ENCODE measurements around the gene ID1.
"Not testable (repeated sequence)": the region's sequence is repeated elsewhere in the genome, so short reads cannot be mapped to it uniquely, and the experiment has no call there.

ID1 gene

GRCh38 chr20:31573555-31574321 lies 31.4 kb upstream of the ID1 start:
- DNase-seq: no peak

- DNase-seq: not testable (repeated sequence)
Observed at GRCh38 chr20:31574986-31575385, 30.1 kb upstream of the ID1 start.

GRCh38 chr20:31576751-31577150 lies 28.3 kb upstream of the ID1 start:
- no peak for DNase-seq

GRCh38 chr20:31577194-31577593 lies 27.9 kb upstream of the ID1 start:
- no peak for DNase-seq

- no peak for DNase-seq
Observed at GRCh38 chr20:31578448-31579138, 26.5 kb upstream of the ID1 start.

GRCh38 chr20:31579245-31579644 lies 25.8 kb upstream of the ID1 start:
- no peak for DNase-seq

- DNase-seq: not testable (repeated sequence)
Observed at GRCh38 chr20:31579941-31580651, 25.0 kb upstream of the ID1 start.

GRCh38 chr20:31580706-31581105 lies 24.4 kb upstream of the ID1 start:
- no peak for DNase-seq

- DNase-seq: no peak
Observed at GRCh38 chr20:31581391-31581790, 23.7 kb upstream of the ID1 start.

GRCh38 chr20:31587545-31588389 lies 17.3 kb upstream of the ID1 start:
- DNase-seq: no peak

GRCh38 chr20:31590717-31591225 lies 14.3 kb upstream of the ID1 start:
- no peak for DNase-seq

GRCh38 chr20:31593221-31594001 lies 11.7 kb upstream of the ID1 start:
- DNase-seq: no peak

- DNase-seq: no peak
Observed at GRCh38 chr20:31594002-31594557, 11.0 kb upstream of the ID1 start.

GRCh38 chr20:31594558-31595379 lies 10.3 kb upstream of the ID1 start:
- DNase-seq: no peak

GRCh38 chr20:31595380-31595653 lies 9.8 kb upstream of the ID1 start:
- DNase-seq: no peak

GRCh38 chr20:31595654-31596411 lies 9.3 kb upstream of the ID1 start:
- DNase-seq: no peak

GRCh38 chr20:31596412-31596715 lies 8.7 kb upstream of the ID1 start:
- not testable (repeated sequence) for DNase-seq

- DNase-seq: no peak
Observed at GRCh38 chr20:31596831-31597480, 8.1 kb upstream of the ID1 start.

GRCh38 chr20:31597481-31597855 lies 7.6 kb upstream of the ID1 start:
- DNase-seq: no peak

GRCh38 chr20:31602431-31602778 lies 2.7 kb upstream of the ID1 start:
- no peak for DNase-seq

Data from midbrain (tissue), 1 donor.